ENCODE results near the gene AMHR2.
"Not testable (repeated sequence)": the region's sequence is repeated elsewhere in the genome, so short reads cannot be mapped to it uniquely, and the experiment has no call there.

Gene AMHR2

GRCh38 chr12:53415752-53416389 lies 7.8 kb upstream of the AMHR2 start:
- DNase-seq (ENCODE audit: low spot score): peak; percentile 59

DNA sequence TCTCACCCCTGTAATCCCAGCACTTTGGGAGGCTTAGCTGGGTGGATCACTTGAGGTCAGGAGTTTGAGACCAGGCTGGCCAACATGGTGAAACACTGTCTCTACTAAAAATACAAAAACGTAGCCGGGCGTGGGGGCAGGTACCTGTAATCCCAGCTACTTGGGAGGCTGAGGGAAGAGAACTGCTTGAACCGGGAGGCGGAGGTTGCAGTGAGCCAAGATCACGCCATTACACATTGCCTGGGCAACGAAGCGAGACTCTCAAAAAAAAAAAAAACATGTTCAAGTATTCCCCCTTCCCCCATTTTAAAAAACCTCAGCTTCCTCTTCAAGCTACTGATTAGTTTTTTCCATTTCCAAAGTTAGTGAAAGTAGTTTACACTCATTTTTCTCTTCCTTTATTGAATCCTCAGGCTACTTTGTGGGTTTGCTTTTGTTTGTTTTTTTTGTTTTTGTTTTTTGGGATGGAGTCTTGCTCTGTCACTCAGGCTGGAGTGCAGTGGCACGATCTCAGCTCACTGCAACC lies 6.3 kb upstream of the AMHR2 start:
- DNase-seq (ENCODE audit: low spot score): not testable (repeated sequence)

- DNase-seq (ENCODE audit: low spot score): no peak
Measured at GRCh38 chr12:53418221-53418620, 5.4 kb upstream of the AMHR2 start.

DNA sequence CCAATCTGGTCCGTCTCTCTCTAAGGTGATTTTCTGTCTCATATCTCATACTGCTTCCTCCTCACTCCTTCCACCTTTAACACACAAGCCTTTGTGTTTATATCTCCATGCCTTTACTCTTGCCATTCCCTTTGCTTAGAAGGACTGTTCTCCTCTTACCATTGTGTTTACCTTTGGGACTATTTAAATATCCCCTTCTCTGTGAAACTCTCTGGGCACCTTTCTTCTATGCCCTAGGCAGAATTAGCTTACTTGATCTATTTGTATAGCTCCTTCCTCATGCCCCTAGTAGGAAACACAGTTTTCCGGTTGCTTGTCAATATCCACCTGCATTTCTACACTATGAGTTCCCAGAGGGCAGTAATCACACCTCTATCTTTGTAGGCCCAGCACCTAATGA lies 3.9 kb upstream of the AMHR2 start:
- DNase-seq (ENCODE audit: low spot score): no peak

GRCh38 chr12:53422247-53422646 lies 1.4 kb upstream of the AMHR2 start:
- DNase-seq (ENCODE audit: low spot score): not testable (repeated sequence)

GRCh38 chr12:53424626-53425514 lies 1.2 kb downstream of the AMHR2 start:
- no peak for DNase-seq (ENCODE audit: low spot score)

- DNase-seq (ENCODE audit: low spot score): no peak
Measured at GRCh38 chr12:53425515-53426150, 2.0 kb downstream of the AMHR2 start.

- DNase-seq (ENCODE audit: low spot score): no peak
Measured at GRCh38 chr12:53427905-53428594, 4.4 kb downstream of the AMHR2 start.

- no peak for DNase-seq (ENCODE audit: low spot score)
Measured at GRCh38 chr12:53428741-53429140, 5.1 kb downstream of the AMHR2 start.

GRCh38 chr12:53430116-53430515 lies 6.5 kb downstream of the AMHR2 start:
- DNase-seq (ENCODE audit: low spot score): no peak

- DNase-seq (ENCODE audit: low spot score): no peak
Measured at GRCh38 chr12:53431187-53431586, 7.5 kb downstream of the AMHR2 start.

DNA sequence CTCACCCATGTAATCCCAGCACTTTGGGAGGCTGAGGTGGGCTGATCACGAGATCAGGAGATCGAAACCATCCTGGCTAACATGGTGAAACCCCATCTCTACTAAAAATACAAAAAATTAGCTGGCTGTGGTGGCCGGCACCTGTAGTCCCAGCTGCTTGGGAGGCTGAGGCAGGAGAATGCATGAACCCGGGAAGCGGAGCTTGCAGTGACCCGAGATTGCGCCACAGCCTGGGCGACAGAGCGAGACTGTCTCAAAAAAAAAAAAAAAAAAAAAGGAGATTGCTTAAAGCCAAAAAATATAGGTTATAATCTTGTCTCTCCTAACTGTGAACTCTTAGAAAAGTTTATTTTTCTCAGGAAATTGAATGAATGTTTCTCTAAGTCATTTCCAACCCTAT lies 11.7 kb downstream of the AMHR2 start:
- not testable (repeated sequence) for DNase-seq (ENCODE audit: low spot score)

- DNase-seq (ENCODE audit: low spot score): not testable (repeated sequence)
Measured at GRCh38 chr12:53439582-53439981, 15.9 kb downstream of the AMHR2 start.

DNA sequence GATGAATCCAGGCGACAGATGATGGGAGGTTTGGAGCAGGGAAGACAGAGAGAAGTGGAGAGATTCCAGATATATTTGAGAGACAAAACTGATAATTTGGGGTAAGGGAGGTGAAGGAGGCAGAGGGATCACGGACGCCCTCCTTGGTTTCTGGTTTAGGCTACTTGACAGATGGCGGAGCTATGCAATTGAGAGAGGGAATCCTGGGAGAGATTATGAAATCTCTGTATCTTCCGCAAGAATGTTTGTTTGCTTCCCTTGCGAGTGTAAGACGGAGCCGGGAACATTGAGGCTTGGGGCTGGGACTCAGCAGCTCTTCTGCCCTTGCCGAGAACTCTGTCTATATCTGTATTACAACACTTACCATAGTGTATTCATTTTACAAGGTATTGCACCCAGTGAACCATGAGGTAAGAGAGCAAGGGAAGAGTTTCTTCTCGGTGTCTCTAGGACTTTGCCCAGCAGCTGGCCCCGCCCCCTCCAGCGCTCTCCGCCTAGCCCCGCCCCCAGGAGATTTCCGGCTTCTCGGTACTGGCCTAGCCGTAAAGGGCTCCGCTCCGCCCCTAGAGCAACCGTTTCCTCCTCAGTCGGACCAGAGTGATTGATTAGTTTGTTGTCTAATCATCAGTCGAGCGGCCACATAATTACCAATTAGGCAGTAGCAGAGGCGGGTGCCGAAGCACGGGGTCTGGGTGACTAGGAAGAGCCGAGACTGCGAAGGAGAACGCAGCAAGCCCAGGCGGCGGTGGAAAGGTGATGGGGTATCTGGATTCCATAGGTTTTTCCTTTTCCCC lies 17.6 kb downstream of the AMHR2 start, which contains the start of gene PRR13:
TSS of gene PRR13 (plus strand) at position 695 of the 794 bp plus-strand sequence. CDS start 981 bp downstream, outside the sequence.
- peak; percentile 99 for DNase-seq (ENCODE audit: low spot score)

GRCh38 chr12:53443955-53444354 lies 20.3 kb downstream of the AMHR2 start:
- DNase-seq (ENCODE audit: low spot score): no peak

GRCh38 chr12:53444593-53445325 lies 21.1 kb downstream of the AMHR2 start:
- DNase-seq (ENCODE audit: low spot score): not testable (repeated sequence)

DNA sequence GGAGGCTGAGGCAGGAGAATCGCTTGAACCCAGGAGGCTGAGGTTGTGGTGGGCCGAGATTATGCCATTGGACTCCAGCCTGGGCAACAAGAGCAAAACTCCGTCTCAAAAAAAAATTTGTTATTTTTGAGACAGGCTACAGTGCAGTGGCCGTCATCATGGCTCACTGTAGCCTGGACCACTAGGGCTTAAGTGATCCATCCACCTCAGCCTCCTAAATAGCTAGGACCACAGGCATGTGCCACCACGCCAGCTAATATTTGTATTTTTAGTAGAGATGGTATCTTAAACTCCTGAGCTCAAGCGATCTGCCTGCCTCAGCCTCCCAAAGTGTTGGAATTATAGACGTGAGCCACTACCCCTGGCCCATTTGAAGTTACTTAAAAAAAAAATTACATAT lies 27.3 kb downstream of the AMHR2 start:
- no peak for DNase-seq (ENCODE audit: low spot score)

DNA sequence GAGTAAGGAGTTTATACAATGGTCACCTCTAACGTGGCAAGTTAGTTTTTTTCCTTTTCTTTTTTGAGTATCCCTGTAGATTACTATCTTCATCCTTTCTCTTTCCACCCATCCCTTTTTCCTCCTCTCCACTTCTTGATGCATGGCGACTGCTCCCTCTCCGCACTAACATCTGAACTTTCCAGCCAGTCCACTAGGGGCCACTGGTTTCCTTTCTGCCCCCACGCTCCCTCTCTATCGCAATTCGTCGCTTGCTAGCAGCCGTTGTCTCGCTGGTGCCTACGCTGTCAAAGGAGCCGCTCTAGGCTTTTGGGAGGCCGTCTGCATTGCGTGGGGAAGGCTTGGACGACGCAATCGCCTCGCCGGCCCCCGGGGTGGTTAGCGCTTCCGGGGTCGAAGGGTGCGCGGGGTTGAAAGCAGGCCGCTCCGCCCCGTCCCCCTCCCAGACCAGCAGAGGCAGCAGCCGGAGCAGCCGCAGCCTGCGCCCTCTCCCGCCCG lies 28.1 kb downstream of the AMHR2 start, which contains the start of gene PCBP2:
TSS of gene PCBP2 (plus strand) at position 442 of the 498 bp plus-strand sequence. CDS start 2,699 bp downstream, outside the sequence.
- DNase-seq (ENCODE audit: low spot score): peak; percentile 100

DNA sequence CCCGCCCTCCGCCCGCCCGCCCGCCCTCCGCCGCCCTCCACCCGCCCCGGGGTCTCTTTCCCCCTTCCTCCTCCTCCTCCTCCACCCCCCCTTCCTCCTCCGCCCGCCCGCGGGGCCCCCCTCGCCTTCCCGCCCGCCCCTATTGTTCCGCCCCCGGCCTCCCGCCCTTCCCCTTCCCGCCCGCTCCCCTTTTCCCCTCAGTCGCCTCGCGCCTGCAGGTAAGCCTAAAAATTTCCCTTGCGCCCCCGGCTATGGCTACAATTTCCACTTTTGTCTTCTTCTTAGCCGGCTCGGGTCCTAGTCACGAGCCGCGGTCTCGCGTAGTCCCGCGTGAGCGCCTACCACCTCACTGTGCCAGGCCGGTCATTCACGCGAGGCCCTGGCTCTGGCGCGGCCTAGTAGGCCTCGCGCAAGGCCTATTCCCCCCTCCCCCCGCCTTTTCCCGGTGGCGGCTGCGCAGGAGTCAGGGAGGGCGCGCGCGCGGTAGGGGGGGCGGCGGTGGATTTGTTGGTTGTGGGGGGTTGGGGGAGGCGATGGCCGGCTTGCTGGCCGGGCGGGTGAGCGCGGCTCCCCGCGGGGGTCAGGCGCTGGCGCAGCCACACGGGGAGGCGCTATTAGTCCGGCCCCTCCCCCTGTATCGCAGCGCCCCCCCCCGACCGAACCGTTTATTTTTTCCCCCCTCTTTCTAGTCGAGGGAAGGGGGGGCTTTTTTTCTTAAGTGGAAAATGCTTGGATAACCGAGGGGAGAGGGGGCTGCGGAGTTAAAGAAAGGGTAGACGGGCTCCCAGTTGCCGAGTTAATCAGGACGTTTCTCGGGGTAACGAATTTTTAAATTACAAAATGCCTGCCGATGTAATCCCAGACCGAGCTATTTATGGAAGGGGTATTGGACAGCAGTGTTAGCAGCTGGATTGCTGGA lies 28.8 kb downstream of the AMHR2 start:
- peak; percentile 97 for DNase-seq (ENCODE audit: low spot score)
